ENCODE results near the gene PPP2R5A.
A peak's percentile ranks its signal among the peaks of the same experiment; 100 is the strongest.
"Not testable (repeated sequence)": the region's sequence is repeated elsewhere in the genome, so short reads cannot be mapped to it uniquely, and the experiment has no call there.

The PPP2R5A gene

DNA sequence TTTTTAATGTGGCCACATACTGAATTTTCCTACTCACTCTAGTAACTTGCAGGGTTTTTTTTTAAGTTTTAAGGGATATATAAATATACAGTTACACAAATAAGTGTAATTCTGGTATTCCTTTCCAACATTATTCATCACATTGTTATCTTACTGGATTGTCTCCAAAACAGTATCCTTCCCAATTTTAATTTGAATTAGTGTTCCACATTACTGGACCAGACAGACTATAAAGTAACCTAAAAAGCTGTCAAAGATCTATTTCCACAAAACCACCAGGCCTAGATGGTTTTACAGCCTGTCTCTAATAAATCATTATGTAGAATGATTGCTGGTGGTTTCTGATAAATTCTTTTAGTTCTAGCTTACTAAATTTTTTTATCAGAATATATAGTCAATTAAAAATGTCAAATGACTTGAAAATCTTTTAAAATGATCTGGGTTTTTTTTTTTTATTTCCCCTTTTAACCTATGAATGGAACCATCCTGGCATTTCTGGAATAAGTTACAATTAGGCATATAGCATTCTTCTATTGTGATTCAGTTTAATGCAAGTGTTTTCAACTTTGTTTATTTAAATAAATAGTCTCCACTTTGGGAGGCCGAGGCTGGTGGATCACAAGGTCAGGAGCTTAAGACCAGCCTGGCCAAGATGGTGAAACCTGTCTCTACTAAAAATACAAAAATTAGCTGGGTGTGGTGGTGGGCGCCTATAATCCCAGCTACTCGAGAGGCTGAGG lies 70.2 kb downstream of the PPP2R5A start:
- no peak for DNase-seq (ENCODE audit: low spot score)

DNA sequence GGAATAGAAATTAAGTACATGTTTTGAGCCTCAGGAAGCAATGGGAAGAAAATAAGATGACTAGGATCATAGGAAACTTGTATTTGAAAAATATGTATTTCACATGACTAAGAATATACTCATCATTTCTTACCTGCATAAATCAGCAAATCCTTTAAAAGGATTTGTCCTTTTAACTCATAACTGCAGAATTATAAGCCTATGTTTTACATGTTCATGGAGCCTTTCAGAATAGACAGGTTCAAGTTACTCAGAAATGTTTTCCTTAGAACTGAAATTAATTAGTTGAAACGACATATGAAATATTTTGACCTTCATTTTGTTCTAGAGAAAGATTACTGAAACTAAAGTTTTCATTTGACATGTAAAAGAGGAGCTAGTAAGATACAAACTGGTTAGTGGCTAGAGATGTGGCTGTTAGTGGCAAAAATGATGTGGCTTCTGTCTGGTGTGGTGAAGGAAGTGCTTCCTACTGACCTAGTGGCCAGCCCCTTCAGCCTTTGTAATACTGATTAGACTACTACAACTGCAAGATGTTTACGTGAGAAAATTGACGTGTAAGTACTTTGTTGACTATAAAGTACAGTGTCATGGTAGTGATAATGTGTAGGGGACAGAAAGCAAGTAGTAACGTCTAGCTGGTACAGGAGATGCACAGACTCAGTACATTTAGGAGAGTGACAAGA lies 74.7 kb downstream of the PPP2R5A start:
- no peak for DNase-seq (ENCODE audit: low spot score)

DNA sequence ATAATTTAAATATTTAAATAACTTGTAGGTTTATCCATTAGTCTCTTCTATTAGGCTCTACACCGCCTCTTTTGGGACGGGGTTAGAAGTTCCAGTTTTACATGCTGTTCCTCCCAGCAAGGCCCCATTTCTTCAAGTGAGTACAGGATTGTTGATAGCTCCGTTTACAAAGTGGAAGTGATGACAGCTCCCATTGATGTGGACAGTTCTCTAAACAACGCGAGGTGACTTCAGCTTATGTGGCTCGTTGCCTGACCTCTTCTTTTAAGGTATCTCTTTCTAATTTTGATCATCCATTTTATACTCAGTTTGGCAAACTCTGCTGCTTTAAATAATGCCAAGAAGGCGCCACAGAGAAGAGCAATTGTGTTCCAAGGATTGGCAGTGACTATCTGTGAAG lies 79.8 kb downstream of the PPP2R5A start:
- DNase-seq (ENCODE audit: low spot score) = no peak

GRCh38 chr1:212366901-212367300 lies 81.7 kb downstream of the PPP2R5A start:
- DNase-seq (ENCODE audit: low spot score) = no peak

GRCh38 chr1:212367474-212368072 lies 82.4 kb downstream of the PPP2R5A start:
- no peak for DNase-seq (ENCODE audit: low spot score)

GRCh38 chr1:212368073-212368484 lies 82.9 kb downstream of the PPP2R5A start:
- DNase-seq (ENCODE audit: low spot score) = peak; percentile 68

DNA sequence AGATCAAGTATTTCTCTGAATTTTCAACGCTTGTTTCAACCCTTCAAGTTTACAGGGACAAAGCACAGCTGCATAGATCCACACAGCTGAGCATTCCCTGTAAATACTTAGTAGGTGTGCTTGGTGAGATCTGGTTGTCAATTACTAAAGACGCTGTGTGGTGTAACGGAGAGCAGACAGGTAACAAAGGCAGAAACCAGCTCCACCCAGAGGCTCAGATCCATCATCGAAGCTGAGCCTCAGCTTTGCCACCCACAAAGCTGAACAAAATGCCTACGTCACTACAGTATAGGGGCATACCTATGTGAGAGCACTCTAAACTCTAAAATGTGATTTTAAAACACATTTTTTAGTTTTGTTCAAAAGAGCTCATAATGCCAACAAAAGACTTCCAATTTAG lies 90.8 kb downstream of the PPP2R5A start:
- no peak for DNase-seq (ENCODE audit: low spot score)

DNA sequence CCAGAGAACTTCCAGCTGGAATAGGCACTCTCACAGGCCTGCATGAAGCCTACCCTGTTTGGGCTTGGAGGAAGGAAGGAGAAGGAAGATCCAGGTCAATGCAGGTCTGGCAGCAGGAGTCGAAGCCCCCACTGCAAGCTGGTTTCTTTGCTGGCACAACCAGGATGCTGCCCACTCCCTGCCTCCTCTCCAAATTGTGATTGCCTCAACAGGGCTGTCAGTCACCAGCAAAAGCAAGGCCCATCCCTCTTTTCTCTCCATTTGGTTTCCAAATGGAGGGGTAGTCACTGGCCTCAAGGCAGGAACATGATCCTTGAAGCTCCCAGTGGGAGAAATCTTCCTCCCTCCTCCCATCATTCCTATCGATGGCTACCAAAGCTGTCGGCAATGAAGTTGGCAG lies 92.4 kb downstream of the PPP2R5A start:
- DNase-seq (ENCODE audit: low spot score) = no peak

DNA sequence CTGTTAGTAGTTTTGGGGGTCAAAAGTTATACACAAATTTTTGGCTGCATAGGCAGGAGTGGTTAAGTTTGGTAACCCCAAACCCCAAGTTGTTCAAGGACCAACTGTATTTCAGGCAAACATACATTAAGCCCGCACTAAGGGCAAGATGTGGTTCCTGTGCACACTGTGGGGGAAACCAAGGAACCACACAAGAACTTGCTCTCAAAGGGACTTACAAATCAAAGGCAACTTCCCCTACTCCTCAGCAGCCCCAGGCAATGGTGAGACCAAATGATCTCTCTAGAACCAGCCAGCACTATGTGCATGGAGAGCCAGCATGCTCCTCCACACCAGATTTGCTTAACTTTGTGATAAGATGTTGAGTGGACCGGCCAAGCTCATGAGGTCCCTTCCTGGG lies 94.2 kb downstream of the PPP2R5A start:
- no peak for DNase-seq (ENCODE audit: low spot score)

DNA sequence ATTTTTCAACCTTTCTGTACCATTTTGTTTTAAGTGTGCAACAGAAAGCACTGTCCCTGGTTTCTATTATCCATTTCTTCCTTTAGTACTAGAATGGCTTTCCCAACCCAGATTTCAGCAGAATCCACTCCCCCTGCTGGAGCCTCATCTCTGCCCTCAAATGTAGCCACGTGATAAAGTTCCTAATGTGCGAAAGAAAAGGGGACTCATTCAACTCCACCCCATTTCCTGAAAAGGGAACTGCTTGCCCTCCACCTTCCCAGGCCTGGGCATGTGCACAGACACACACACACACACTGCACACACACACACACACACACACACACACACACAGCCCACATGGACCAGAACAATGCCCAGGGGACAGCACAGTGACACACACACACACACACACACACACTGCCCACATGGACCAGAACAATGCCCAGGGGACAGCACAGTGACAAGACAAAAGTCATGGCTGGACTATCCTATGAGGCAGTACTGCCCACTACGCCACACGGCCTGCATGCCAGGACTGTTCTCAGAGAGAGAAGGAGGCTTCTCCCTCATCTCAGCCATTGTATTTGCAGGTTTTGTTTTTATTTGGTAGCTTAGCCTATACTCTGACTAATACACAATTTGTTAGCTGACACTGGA lies 96.3 kb downstream of the PPP2R5A start:
- no peak for DNase-seq (ENCODE audit: low spot score)

- DNase-seq (ENCODE audit: low spot score) = no peak
These were observed 100.8 kb downstream of the PPP2R5A start for GRCh38 chr1:212386029-212386428.

DNA sequence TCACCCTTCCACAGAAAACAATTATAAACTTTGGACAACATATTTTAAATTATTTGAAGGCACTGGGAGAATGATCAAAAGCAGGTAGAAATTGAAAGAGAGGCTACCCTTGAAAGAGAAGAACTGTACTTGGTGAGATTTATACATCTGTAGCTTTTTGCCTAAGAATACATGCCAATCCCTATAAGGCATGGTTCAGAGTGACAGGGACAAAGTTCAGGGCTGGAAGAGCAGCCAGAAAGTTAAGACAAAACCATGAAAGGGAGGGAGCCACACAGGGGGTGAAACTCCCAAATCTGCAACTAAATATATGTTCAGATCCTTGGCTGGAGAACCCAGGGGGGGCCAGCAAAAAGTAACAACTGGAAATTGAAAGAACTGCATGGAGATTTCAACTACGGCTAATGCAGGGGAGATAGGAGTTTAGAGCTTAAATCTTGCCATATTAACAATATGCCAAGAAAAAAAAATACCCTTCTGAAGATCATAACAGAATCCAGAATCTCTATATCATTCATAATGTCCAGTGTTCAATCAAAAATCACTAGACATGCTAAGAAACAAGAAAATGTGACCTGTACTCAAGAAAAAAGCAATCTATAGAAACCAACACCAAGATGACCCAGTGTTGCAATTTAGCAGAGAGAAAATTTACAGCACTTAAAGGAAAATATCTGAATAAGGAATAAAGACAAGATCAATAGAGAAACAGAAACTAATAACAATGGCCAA lies 103.9 kb downstream of the PPP2R5A start:
- no peak for DNase-seq (ENCODE audit: low spot score)

- DNase-seq (ENCODE audit: low spot score) = not testable (repeated sequence)
These were observed 110.6 kb downstream of the PPP2R5A start for GRCh38 chr1:212395678-212396437.

GRCh38 chr1:212396638-212397037 lies 111.4 kb downstream of the PPP2R5A start:
- no peak for DNase-seq (ENCODE audit: low spot score)

GRCh38 chr1:212397171-212397570 lies 112.0 kb downstream of the PPP2R5A start:
- no peak for DNase-seq (ENCODE audit: low spot score)

GRCh38 chr1:212401042-212401441 lies 115.8 kb downstream of the PPP2R5A start:
- DNase-seq (ENCODE audit: low spot score) = no peak

- DNase-seq (ENCODE audit: low spot score) = no peak
These were observed 116.8 kb downstream of the PPP2R5A start for GRCh38 chr1:212401838-212402582.

- DNase-seq (ENCODE audit: low spot score) = no peak
These were observed 117.6 kb downstream of the PPP2R5A start for GRCh38 chr1:212402666-212403321.

DNA sequence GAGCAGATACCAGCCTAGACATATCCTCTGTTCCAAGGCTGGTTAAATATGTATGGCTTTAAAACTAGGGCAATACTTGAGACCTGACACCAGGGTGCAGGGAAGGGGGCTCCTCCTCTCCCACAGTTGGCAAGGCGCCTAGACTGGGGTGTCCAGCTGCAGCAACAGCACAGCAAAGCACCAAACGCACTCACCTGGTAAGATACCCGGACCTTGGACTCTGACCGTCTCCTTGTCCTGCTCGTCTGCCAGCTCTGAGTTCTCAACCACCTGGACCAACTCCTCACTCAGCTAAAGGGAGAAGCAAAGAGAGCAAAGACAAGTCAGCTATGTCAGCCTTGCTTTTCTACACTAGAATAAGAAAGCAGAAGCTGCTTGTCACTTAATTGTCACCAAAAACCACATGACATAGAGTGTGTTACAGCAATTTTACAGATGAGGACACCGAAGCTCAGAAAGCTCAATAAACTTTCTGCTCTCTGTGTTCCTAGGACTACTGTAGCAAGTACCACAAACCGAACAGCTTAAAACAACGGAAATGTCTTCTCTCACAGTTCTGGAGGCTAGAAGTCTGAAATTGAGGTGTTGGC lies 125.1 kb downstream of the PPP2R5A start:
- DNase-seq (ENCODE audit: low spot score) = no peak

Data from Ammon's horn (tissue), 1 donor.